Calu3 (cell line): ENCODE measurements around the gene ACTN1. TPM values are rescaled to one million over a fixed set of nuclear protein-coding genes. Genes with fewer than 3 reads are reported as not detected.

Experiments
- BruUV-seq: library from RNA; stranded (reverse); fragments of 400-500 nt; replicated peaks from 2 replicates; lab custom pipeline; 2021; lab: Mats Ljungman, UMichigan
- CTCF ChIA-PET: fragments of 300-600 bp; sonication (Branson Sonifier 250); formaldehyde crosslinking; loops from one replicate; lab custom pipeline; 2022; ENCODE audit warnings: antibody characterized with exemption; lab: Charles Lee
- DNase-seq: peaks from one replicate; pipeline ENCODE4 v3.0.0; 2022
- H3K27ac Mint-ChIP-seq: one replicate; pipeline ENCODE4 v1.8.0; 2022; ENCODE audit warnings: mixed read lengths; ENCODE audit not compliant: unreplicated experiment
- H3K27me3 Mint-ChIP-seq: one replicate; pipeline ENCODE4 v1.8.0; 2022; ENCODE audit warnings: mixed read lengths; ENCODE audit not compliant: unreplicated experiment
- H3K36me3 Mint-ChIP-seq: one replicate; pipeline ENCODE4 v1.8.0; 2022; ENCODE audit warnings: mild to moderate bottlenecking, moderate library complexity, mixed read lengths; ENCODE audit not compliant: insufficient read depth, unreplicated experiment
- H3K4me1 Mint-ChIP-seq: one replicate; pipeline ENCODE4 v1.8.0; 2022; ENCODE audit warnings: mild to moderate bottlenecking, low read depth, mixed read lengths; ENCODE audit not compliant: unreplicated experiment
- H3K4me3 Mint-ChIP-seq: one replicate; pipeline ENCODE4 v1.8.0; 2022; ENCODE audit warnings: mild to moderate bottlenecking, low read depth, moderate library complexity, mixed read lengths; ENCODE audit not compliant: unreplicated experiment
- H3K9me3 Mint-ChIP-seq: one replicate; pipeline ENCODE4 v1.8.0; 2022; ENCODE audit warnings: low read depth, mixed read lengths; ENCODE audit not compliant: unreplicated experiment
- CTCF ChIP-seq: fragments of 200-600 bp; IDR thresholded peaks from one replicate; pipeline ENCODE4 v1.8.0; 2022; ENCODE audit warnings: antibody characterized with exemption; ENCODE audit not compliant: unreplicated experiment
- intact Hi-C: fragments of 100-400 bp; cut with micrococcal nuclease; formaldehyde crosslinking; loops from one replicate; pipeline ENCODE4 v1.10.0; 2022; ENCODE audit not compliant: unreplicated experiment
- total RNA-seq: library from RNA; stranded (reverse); gene quantifications from 2 replicates; pipeline ENCODE4 v1.2.3, GENCODE V29; 2022

ACTN1 gene
- total RNA-seq, 1 experiment from 2014 or later, result 326 TPM

- BruUV-seq, result no TSS peak
- TF ChIP-seq CTCF, result no peak
- Mint-ChIP-seq H3K27ac (no peak overlapping the region), H3K9me3 (peaks cover 2% of the 10 kb centered on the region), H3K4me1 (no peaks in the 10 kb centered on the region), H3K4me3 (no peak overlapping the region), H3K27me3 (no peaks in the 10 kb centered on the region), H3K36me3 (no peaks in the 10 kb centered on the region)
- intact Hi-C loops, result no loop called here
- no peak for DNase-seq
- CTCF ChIA-PET, result no interaction called here
Observed at GRCh38 chr14:68836082-68836481, 143.0 kb downstream of the ACTN1 start.

GRCh38 chr14:68834816-68835215 lies 144.3 kb downstream of the ACTN1 start:
- CTCF ChIA-PET, result no interaction called here
- Mint-ChIP-seq H3K9me3 (peaks cover 2% of the 10 kb centered on the region), H3K4me1 (no peaks in the 10 kb centered on the region), H3K36me3 (no peaks in the 10 kb centered on the region), H3K4me3 (no peak overlapping the region), H3K27ac (no peak overlapping the region), H3K27me3 (no peaks in the 10 kb centered on the region)
- no peak for TF ChIP-seq CTCF
- intact Hi-C loops, result no loop called here
- no peak for DNase-seq
- BruUV-seq, result no TSS peak

GRCh38 chr14:68828698-68829097 lies 150.4 kb downstream of the ACTN1 start:
- intact Hi-C loops, result no loop called here
- H3K4me3 Mint-ChIP-seq, result no peak overlapping the region
- no TSS peak for BruUV-seq

GRCh38 chr14:68825729-68826128 lies 153.4 kb downstream of the ACTN1 start:
- H3K4me3 Mint-ChIP-seq, result no peak overlapping the region
- H3K36me3 Mint-ChIP-seq, result peaks cover 7% of the 10 kb centered on the region
- H3K9me3 Mint-ChIP-seq, result no peaks in the 10 kb centered on the region
- TF ChIP-seq CTCF, result no peak
- H3K27ac Mint-ChIP-seq, result no peak overlapping the region
- H3K4me1 Mint-ChIP-seq, result peaks cover 14% of the 10 kb centered on the region
- intact Hi-C loops, result no loop called here
- H3K27me3 Mint-ChIP-seq, result no peaks in the 10 kb centered on the region
- no TSS peak for BruUV-seq
- no peak for DNase-seq
- CTCF ChIA-PET, result interaction anchor here (1.1 to 1.9 kb wide), 3 partner anchors 18 to 892 kb away, joined by 3 to 7 read pairs (median 7); no protein-coding TSS in a partner anchor

More at GRCh38 chr14:68828698-68829097, 150.4 kb downstream of the ACTN1 start:
- Mint-ChIP-seq H3K4me1 (peaks cover 6% of the 10 kb centered on the region), H3K27me3 (no peaks in the 10 kb centered on the region), H3K9me3 (no peaks in the 10 kb centered on the region), H3K27ac (no peak overlapping the region), H3K36me3 (peaks cover 6% of the 10 kb centered on the region)
- TF ChIP-seq CTCF, result no peak
- CTCF ChIA-PET, result no interaction called here
- no peak for DNase-seq
